A549 (cell line): ENCODE measurements around the gene ZBTB43. TPM values are rescaled to one million over a fixed set of nuclear protein-coding genes. Genes with fewer than 3 reads are reported as not detected.

Experiments
- ATAC-seq, 2 experiments: fragments of 200-7000 bp in 1 of 2; fragments of >200 bp in 1 of 2; cut with Nextera tagmentation in 1 of 2; cut with Tn5 transposase in 1 of 2; 3 replicates each; pipeline versions ENCODE4 v1.8.0 to v1.9.1; 2018 to 2020; ENCODE audit warnings: mild to moderate bottlenecking in 1 of 2, moderate library complexity in 1 of 2
- CTCF ChIA-PET: fragments of 300-600 bp; sonication (Branson Sonifier 250); formaldehyde crosslinking; extraction: SDS; loops from one replicate; lab custom pipeline; 2021; ENCODE audit warnings: antibody characterized with exemption, inconsistent platforms; lab: Yijun Ruan, JAX
- POLR2A ChIA-PET: fragments of 350-600 bp; formaldehyde crosslinking; extraction: SDS; loops from one replicate; lab custom pipeline; 2021; ENCODE audit warnings: antibody characterized with exemption, inconsistent platforms; lab: Yijun Ruan, JAX
- DNase-seq, 2 experiments: peaks; one replicate each; pipeline versions ENCODE4 v3.0.0 to v3.0.0-alpha.2; 2011 to 2016; ENCODE audit warnings: low read depth in 1 of 2, low spot score in 1 of 2
- FAIRE-seq: peaks from 2 replicates; lab custom pipeline; 2011; peaks lifted over from hg19 to GRCh38; lab: Jason Lieb, UNC
- H3K27ac ChIP-seq, 2 experiments: fragments of >200 bp; sonication (Bioruptor Twin); formaldehyde crosslinking; 3 replicates each; pipeline ENCODE4 v1.5.1; 2016 to 2017
- H3K4me1 ChIP-seq: fragments of >200 bp; sonication (Bioruptor Twin); formaldehyde crosslinking; 3 replicates; pipeline ENCODE4 v1.6.1; 2016
- H3K4me2 ChIP-seq: fragments of >200 bp; sonication (Bioruptor Twin); formaldehyde crosslinking; 3 replicates; pipeline ENCODE4 v1.6.1; 2016
- H3K4me3 ChIP-seq: fragments of >200 bp; sonication (Bioruptor Twin); formaldehyde crosslinking; 3 replicates; pipeline ENCODE4 v1.5.1; 2016
- H3K9me3 ChIP-seq: fragments of >200 bp; sonication (Bioruptor Twin); formaldehyde crosslinking; 3 replicates; pipeline ENCODE4 v1.6.1; 2016
- BCL3 ChIP-seq: fragments of >200 bp; sonication (Bioruptor Twin); formaldehyde crosslinking; IDR thresholded peaks from 3 replicates; pipeline ENCODE4 v1.6.1; 2016
- CBX8 ChIP-seq: fragments of 200-600 bp; sonication (generic); IDR thresholded peaks from 2 replicates; pipeline ENCODE4 v1.6.1; 2016
- CEBPB ChIP-seq, 2 experiments: fragments of >200 bp in 1 of 2; sonication (Bioruptor Twin) in 1 of 2; formaldehyde crosslinking in 1 of 2; IDR thresholded peaks; 2 replicates each; pipeline ENCODE4 v1.6.1; 2012 to 2016
- FOXS1 ChIP-seq: fragments of 250-450 bp; sonication (Bioruptor Pico); IDR thresholded peaks from 2 replicates; pipeline ENCODE4 v1.5.0; 2020; ENCODE audit warnings: mild to moderate bottlenecking, moderate library complexity
- GATA3 ChIP-seq: IDR thresholded peaks from 2 replicates; pipeline ENCODE4 v1.6.1; 2012; ENCODE audit warnings: borderline replicate concordance
- HES2 ChIP-seq: fragments of >200 bp; sonication (Bioruptor Twin); formaldehyde crosslinking; IDR thresholded peaks from 2 replicates; pipeline ENCODE4 v1.6.1; 2016
- HEYL ChIP-seq: fragments of 250-450 bp; sonication (Bioruptor Pico); IDR thresholded peaks from 2 replicates; pipeline ENCODE4 v1.8.0; 2021; ENCODE audit warnings: mild to moderate bottlenecking, moderate library complexity
- HOXA7 ChIP-seq: fragments of 250-450 bp; sonication (Bioruptor Pico); IDR thresholded peaks from 2 replicates; pipeline ENCODE4 v1.5.0; 2020; ENCODE audit warnings: mild to moderate bottlenecking, moderate library complexity
- HOXB13 ChIP-seq: fragments of 250-450 bp; sonication (Bioruptor Pico); IDR thresholded peaks from 2 replicates; pipeline ENCODE4 v1.5.0; 2020; ENCODE audit warnings: low read depth, mild to moderate bottlenecking, moderate library complexity
- JUN ChIP-seq, 2 experiments: fragments of >200 bp; sonication (Bioruptor Twin); formaldehyde crosslinking; IDR thresholded peaks; 2 replicates in 1 of 2; 3 replicates in 1 of 2; pipeline ENCODE4 v1.6.1; 2016 to 2017
- KDM1A ChIP-seq: fragments of 200-600 bp; sonication (generic); IDR thresholded peaks from 2 replicates; pipeline ENCODE4 v1.6.1; 2016; ENCODE audit warnings: low read depth, mild to moderate bottlenecking
- MAFK ChIP-seq: fragments of 450-650 bp; IDR thresholded peaks from 2 replicates; pipeline ENCODE4 v1.6.1; 2014; ENCODE audit not compliant: partially characterized antibody
- MYC ChIP-seq: IDR thresholded peaks from 2 replicates; pipeline ENCODE4 v1.6.1; 2012; ENCODE audit warnings: mild to moderate bottlenecking, inconsistent platforms, low read length, improper control_type of control experiment, borderline replicate concordance
- NR3C1 ChIP-seq: fragments of >200 bp; sonication (Bioruptor Twin); formaldehyde crosslinking; IDR thresholded peaks from 3 replicates; pipeline ENCODE4 v1.6.1; 2017
- PHF8 ChIP-seq: fragments of 200-600 bp; sonication (generic); IDR thresholded peaks from 2 replicates; pipeline ENCODE4 v1.6.1; 2016; ENCODE audit warnings: low read depth, mild to moderate bottlenecking, antibody characterized with exemption, moderate library complexity, borderline replicate concordance
- RFX5 ChIP-seq: fragments of 450-650 bp; IDR thresholded peaks from 2 replicates; pipeline ENCODE4 v1.7.1; 2014; ENCODE audit warnings: antibody characterized with exemption, mild to moderate bottlenecking, moderate library complexity
- RNF2 ChIP-seq: fragments of 200-600 bp; sonication (generic); IDR thresholded peaks from 2 replicates; pipeline ENCODE4 v1.6.1; 2016; ENCODE audit warnings: low read depth, mild to moderate bottlenecking, antibody characterized with exemption, moderate library complexity, borderline replicate concordance
- SREBF2 ChIP-seq: fragments of 450-650 bp; IDR thresholded peaks from 2 replicates; pipeline ENCODE4 v1.6.1; 2014; ENCODE audit warnings: mild to moderate bottlenecking, moderate library complexity
- ZC3H11A ChIP-seq: fragments of 450-650 bp; IDR thresholded peaks from 2 replicates; pipeline ENCODE4 v1.6.1; 2014; ENCODE audit warnings: antibody characterized with exemption, mild to moderate bottlenecking
- ZSCAN20 ChIP-seq: fragments of 250-450 bp; sonication (Bioruptor Pico); IDR thresholded peaks from 2 replicates; pipeline ENCODE4 v1.8.0; 2022; ENCODE audit warnings: mild to moderate bottlenecking, moderate library complexity
- WGBS: methylation state at CpG from one replicate; pipeline ENCODE4 v1.1.6; 2017; ENCODE audit errors: missing lambda C conversion rate; 5-methylcytosine and 5-hydroxymethylcytosine counted together
- polyA plus RNA-seq, 4 experiments: library from polyadenylated mRNA; depleted of rRNA in 3 of 4; stranded (reverse); fragments of >200 nt; fragmentation: RNase III in 1 of 4; extraction: RNeasy Plus Mini Kit Qiagen cat#74134 plus additional on column Dnase treatment in 1 of 4; gene quantifications; 2 replicates in 3 of 4; 3 replicates in 1 of 4; pipeline ENCODE4 v1.2.3, GENCODE V29; 2011 to 2017

The ZBTB43 gene
- polyA plus RNA-seq, 2 of the 4 experiments (the other 2 are of a cell fraction) = 7.7 to 11.7 TPM

- Histone ChIP-seq H3K4me1 (0 out of 3 replicates have a peak, but pooled peaks cover 5% of the 10 kb centered on the region), H3K27ac (no peak overlapping the region), H3K9me3 (no peaks in the 10 kb centered on the region), H3K4me2 (no peak overlapping the region)
- DNase-seq = no peak
- no peak for FAIRE-seq
- TF ChIP-seq BCL3 (no peak), MAFK (peak; percentile 79), HOXB13 (no peak)
- TF ChIP-seq, all 56 proteins: peak for 1
- no peak for ATAC-seq
- no peak overlapping the region for H3K4me3 ChIP-seq
- ChIA-PET CTCF (no interaction called here), POLR2A (no interaction called here)
- 61% methylated on average over 4 of the region's 4 CpGs for WGBS
Observed at GRCh38 chr9:126875756-126876510, 71.1 kb downstream of the ZBTB43 start.

GRCh38 chr9:126876531-126876930, 71.7 kb downstream of the ZBTB43 start:
- Histone ChIP-seq H3K4me3 (no peak overlapping the region), H3K27ac (no peak overlapping the region), H3K4me1 (0 out of 3 replicates have a peak, but pooled peaks cover 5% of the 10 kb centered on the region), H3K4me2 (no peak overlapping the region), H3K9me3 (no peaks in the 10 kb centered on the region)
- FAIRE-seq (no peak), ATAC-seq (no peak), DNase-seq (no peak)
- CTCF ChIA-PET = no interaction called here
- TF ChIP-seq CBX8 = no peak
- TF ChIP-seq HOXA7 (CRISPR knock-in tag) = no peak
- no peak for TF ChIP-seq KDM1A
- TF ChIP-seq GATA3 = no peak
- TF ChIP-seq RNF2 = no peak
- no peak for TF ChIP-seq JUN (IDR thresholded peaks at IDR 0.05)
- TF ChIP-seq SREBF2 = no peak
- TF ChIP-seq ZSCAN20 (CRISPR knock-in tag) = no peak
- TF ChIP-seq PHF8 = no peak
- TF ChIP-seq FOXS1 = no peak
- no peak for TF ChIP-seq CEBPB (IDR thresholded peaks at IDR 0.05)
- POLR2A ChIA-PET = no interaction called here
- 77% methylated on average over 4 of the region's 4 CpGs for WGBS

- no peak overlapping the region for H3K4me3 ChIP-seq
- WGBS = 96% methylated on average over 9 of the region's 9 CpGs
- DNase-seq = no peak
- CTCF ChIA-PET = no interaction called here
- H3K4me1 ChIP-seq = 0 out of 3 replicates have a peak, but pooled peaks cover 5% of the 10 kb centered on the region
- H3K27ac ChIP-seq = no peak overlapping the region
- POLR2A ChIA-PET = no interaction called here
- no peak for ATAC-seq
- TF ChIP-seq HEYL (CRISPR knock-in tag) = no peak
- TF ChIP-seq HES2 = no peak
- TF ChIP-seq NR3C1 = no peak
- TF ChIP-seq RFX5 = no peak
- TF ChIP-seq ZC3H11A = no peak
- TF ChIP-seq MYC = no peak
- no peak for TF ChIP-seq BCL3
- H3K4me2 ChIP-seq = no peak overlapping the region
- FAIRE-seq = no peak
- no peaks in the 10 kb centered on the region for H3K9me3 ChIP-seq
Observed at GRCh38 chr9:126877418-126877817, 72.6 kb downstream of the ZBTB43 start.
